OCI-LY1 (cell line): Measurements from ENCODE around the gene LRRC14B.

ENCODE experiments used
- CTCF ChIP-seq: fragments of 200-600 bp; sonication (generic), shearing (Covaris generic); IDR thresholded peaks from 2 replicates; pipeline ENCODE4 v1.5.1; 2017; ENCODE audit warnings: mild to moderate bottlenecking, antibody characterized with exemption, low read length, moderate library complexity, mixed read lengths
- EZH2 ChIP-seq: fragments of 200-600 bp; sonication (generic), shearing (Covaris generic); IDR thresholded peaks from 2 replicates; pipeline ENCODE4 v1.8.0; 2017; ENCODE audit warnings: borderline replicate concordance, mixed run types, mild to moderate bottlenecking, antibody characterized with exemption, low read length, moderate library complexity, mixed read lengths

GRCh38 chr5:199950-200645 is 8.8 kb downstream of the LRRC14B start:
- no peak for TF ChIP-seq CTCF
- TF ChIP-seq EZH2, result no peak
